HEK293 (cell line): Measurements from ENCODE around the gene BRIX1.

Experiments used
- REST ChIP-seq: fragments of 450-650 bp; formaldehyde crosslinking; IDR thresholded peaks from 2 replicates; pipeline ENCODE4 v1.5.1; 2016; ENCODE audit warnings: missing biosample characterization, missing genetic modification characterization
- ZNF768 ChIP-seq: fragments of 450-650 bp; formaldehyde crosslinking; IDR thresholded peaks from 2 replicates; pipeline ENCODE4 v1.5.1; 2018; ENCODE audit warnings: missing biosample characterization, mild to moderate bottlenecking, missing genetic modification characterization

- no peak for TF ChIP-seq ZNF768 (tag by site-specific recombination)
- TF ChIP-seq REST (tag by site-specific recombination), result no peak
These were observed 55.0 kb downstream of the BRIX1 start for GRCh38 chr5:34970552-34970951.
